ENCODE measurements around the gene SLC20A1.

- TF ChIP-seq POLR2AphosphoS5 (IDR thresholded peaks at IDR 0.05; ENCODE audit: low read depth, low read length) (no peak), POLR2A (IDR thresholded peaks at IDR 0.05; ENCODE audit: low read depth, low read length) (no peak), TAF1 (IDR thresholded peaks at IDR 0.05; ENCODE audit: low read depth, low read length) (no peak), SPI1 (IDR thresholded peaks at IDR 0.05; ENCODE audit: low read depth, low read length) (no peak), PAX5 (IDR thresholded peaks at IDR 0.05; ENCODE audit: insufficient read depth, low read length, severe bottlenecking) (no peak), POU2F2 (IDR thresholded peaks at IDR 0.05; ENCODE audit: low read depth, low read length) (no peak)
Measured at GRCh38 chr2:112708968-112709367, 63.2 kb downstream of the SLC20A1 start.

Data from GM12891 (cell line).